Measurements from ENCODE around the gene RNU1-1.
A peak's percentile ranks its signal among the peaks of the same experiment; 100 is the strongest.
"Not testable (repeated sequence)": the region's sequence is repeated elsewhere in the genome, so short reads cannot be mapped to it uniquely, and the experiment has no call there.

The RNU1-1 gene

GRCh38 chr1:16484931-16485330, 29.2 kb downstream of the RNU1-1 start:
- H3K9ac ChIP-seq, result no peak overlapping the region
- no peak for TF ChIP-seq Cebpa-rat (IDR thresholded peaks at IDR 0.05)
- no peak overlapping the region for H3K4me2 ChIP-seq
- no peaks in the 10 kb centered on the region for H3K9me3 ChIP-seq (replicated peaks in 1 of 11)
- no peaks in the 10 kb centered on the region for H3K27me3 ChIP-seq
- no peaks in the 10 kb centered on the region for H3K4me1 ChIP-seq
- H3K36me3 ChIP-seq, result peaks cover 5 to 82% (median 37%) of the 10 kb centered on the region in 11 experiments; a peak in 17 of 22 replicates
- H3K27ac ChIP-seq, result no peak overlapping the region
- H4K20me1 ChIP-seq, result no peaks in the 10 kb centered on the region; a peak in 1 of 22 replicates
- no peak overlapping the region for H3K4me3 ChIP-seq

GRCh38 chr1:16484501-16484835, 29.6 kb downstream of the RNU1-1 start:
- H3K9me3 ChIP-seq (replicated peaks in 1 of 11), result no peaks in the 10 kb centered on the region
- no peak overlapping the region for H3K4me2 ChIP-seq
- TF ChIP-seq Cebpa-rat (IDR thresholded peaks at IDR 0.05), result no peak

GRCh38 chr1:16483639-16484500, 30.2 kb downstream of the RNU1-1 start:
- not testable (repeated sequence) for H3K9me3 ChIP-seq (replicated peaks in 1 of 11); H3K9ac ChIP-seq; H4K20me1 ChIP-seq; H3K4me2 ChIP-seq; H3K4me1 ChIP-seq; H3K27ac ChIP-seq; H3K27me3 ChIP-seq; H3K4me3 ChIP-seq
- peaks cover 5 to 79% (median 34%) of the 10 kb centered on the region in 11 experiments; a peak in 17 of 22 replicates for H3K36me3 ChIP-seq

More at GRCh38 chr1:16484501-16484835, 29.6 kb downstream of the RNU1-1 start:
- Histone ChIP-seq H3K36me3 (peaks cover 5 to 82% (median 36%) of the 10 kb centered on the region in 11 experiments; a peak in 17 of 22 replicates), H3K4me1 (no peaks in the 10 kb centered on the region), H3K27ac (no peak overlapping the region), H3K4me3 (no peak overlapping the region), H3K27me3 (no peaks in the 10 kb centered on the region), H4K20me1 (no peaks in the 10 kb centered on the region; a peak in 1 of 22 replicates), H3K9ac (no peak overlapping the region)

GRCh38 chr1:16483146-16483545, 30.9 kb downstream of the RNU1-1 start:
- H4K20me1 ChIP-seq, H3K4me3 ChIP-seq: not testable (repeated sequence)

GRCh38 chr1:16478091-16478490, 36.0 kb downstream of the RNU1-1 start:
- no peak overlapping the region for H3K27ac ChIP-seq
- H3K4me1 ChIP-seq, result peaks cover 0 to 19% (median 15%) of the 10 kb centered on the region in 10 experiments; a peak in 13 of 20 replicates
- no peak overlapping the region for H3K9ac ChIP-seq
- peak overlapping the region in 5 of 11 experiments; percentile 21 to 57 (median 36); a peak in 4 of 22 replicates for H3K4me2 ChIP-seq
- H3K9me3 ChIP-seq (replicated peaks in 1 of 11), result no peaks in the 10 kb centered on the region
- H3K27me3 ChIP-seq, result no peaks in the 10 kb centered on the region
- H3K36me3 ChIP-seq, result peaks cover 17 to 91% (median 49%) of the 10 kb centered on the region in 11 experiments
- no peak overlapping the region for H3K4me3 ChIP-seq
- peaks cover 0 to 37% (median 0%) of the 10 kb centered on the region in 11 experiments; a peak in 9 of 22 replicates for H4K20me1 ChIP-seq
- no peak for TF ChIP-seq Cebpa-rat (IDR thresholded peaks at IDR 0.05)

More at GRCh38 chr1:16483146-16483545, 30.9 kb downstream of the RNU1-1 start:
- not testable (repeated sequence) for H3K27me3 ChIP-seq; H3K27ac ChIP-seq; H3K9me3 ChIP-seq (replicated peaks in 1 of 11); H3K4me1 ChIP-seq; H3K4me2 ChIP-seq; H3K9ac ChIP-seq
- H3K36me3 ChIP-seq, result peaks cover 5 to 80% (median 34%) of the 10 kb centered on the region in 11 experiments; a peak in 17 of 22 replicates

- not testable (repeated sequence) for H3K4me2 ChIP-seq; H3K4me3 ChIP-seq; H3K9ac ChIP-seq; H3K9me3 ChIP-seq (replicated peaks in 1 of 11); H3K27me3 ChIP-seq; H3K27ac ChIP-seq
- H3K36me3 ChIP-seq, result peaks cover 14 to 91% (median 43%) of the 10 kb centered on the region in 11 experiments
- H4K20me1 ChIP-seq, result peaks cover 0 to 57% (median 0%) of the 10 kb centered on the region in 11 experiments; a peak in 9 of 22 replicates
- peaks cover 0 to 19% (median 15%) of the 10 kb centered on the region in 10 experiments; a peak in 13 of 20 replicates for H3K4me1 ChIP-seq
Observed at GRCh38 chr1:16475771-16476770, 38.0 kb downstream of the RNU1-1 start.

GRCh38 chr1:16474891-16475290, 39.2 kb downstream of the RNU1-1 start:
- not testable (repeated sequence) for H3K4me3 ChIP-seq; H3K9ac ChIP-seq; H3K27me3 ChIP-seq; H3K27ac ChIP-seq; H3K4me2 ChIP-seq; H3K9me3 ChIP-seq (replicated peaks in 1 of 11)
- H3K4me1 ChIP-seq, result peaks cover 0 to 19% (median 15%) of the 10 kb centered on the region in 10 experiments; a peak in 13 of 20 replicates
- peaks cover 14 to 91% (median 31%) of the 10 kb centered on the region in 11 experiments for H3K36me3 ChIP-seq
- H4K20me1 ChIP-seq, result peaks cover 0 to 63% (median 0%) of the 10 kb centered on the region in 11 experiments; a peak in 9 of 22 replicates

- TF ChIP-seq Cebpa-rat (IDR thresholded peaks at IDR 0.05), result no peak
- H3K4me2 ChIP-seq, result no peak overlapping the region
- H3K27me3 ChIP-seq, result no peaks in the 10 kb centered on the region
- H3K27ac ChIP-seq, result no peak overlapping the region
- H3K9ac ChIP-seq, result no peak overlapping the region
- peaks cover 0 to 69% (median 0%) of the 10 kb centered on the region in 11 experiments; a peak in 9 of 22 replicates for H4K20me1 ChIP-seq
- H3K36me3 ChIP-seq, result peaks cover 14 to 91% (median 26%) of the 10 kb centered on the region in 11 experiments
- H3K4me3 ChIP-seq, result no peak overlapping the region
- peaks cover 0 to 19% (median 15%) of the 10 kb centered on the region in 10 experiments; a peak in 13 of 20 replicates for H3K4me1 ChIP-seq
- H3K9me3 ChIP-seq (replicated peaks in 1 of 11), result no peaks in the 10 kb centered on the region
Observed at GRCh38 chr1:16474166-16474800, 39.8 kb downstream of the RNU1-1 start.

All from BLaER1 treated with 17β-estradiol and CSF1 and Interleukin-3, amounts not matched to agents 10 nM and 100 nM (cell line).